Measurements from ENCODE around the gene ANKRD28. TPM values are rescaled to one million over a fixed set of nuclear protein-coding genes. Genes with fewer than 3 reads are reported as not detected.
A peak's percentile ranks its signal among the peaks of the same experiment; 100 is the strongest.

Gene ANKRD28
- total RNA-seq, 1 donor from 2014 or later: 45.0 TPM

DNA sequence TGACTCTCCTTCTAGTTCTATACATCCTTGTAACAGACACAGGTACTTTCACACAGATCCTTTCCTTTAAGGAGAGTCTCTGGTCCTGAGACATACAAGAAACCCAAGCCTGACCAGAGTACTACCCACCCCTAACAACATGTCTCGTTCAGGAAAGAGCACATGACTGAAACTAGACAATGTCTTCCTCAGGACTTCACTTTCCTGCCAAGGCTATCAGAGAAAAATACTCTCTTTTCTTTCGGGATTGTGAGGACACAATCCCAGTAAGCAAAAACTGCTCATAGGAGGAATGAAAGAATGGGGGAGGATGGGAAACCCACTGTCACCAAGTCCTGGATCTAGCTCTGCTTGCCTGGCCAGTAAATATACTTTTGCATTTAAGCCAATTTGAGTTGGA, 11.5 kb upstream of the ANKRD28 start:
- no peaks in the 10 kb centered on the region for H3K36me3 Mint-ChIP-seq
- H3K27ac Mint-ChIP-seq: no peak overlapping the region
- no peak for DNase-seq (ENCODE audit: low spot score in 2 of 2, unreplicated experiment in 2 of 2)
- H3K4me1 Mint-ChIP-seq: peaks cover 17% of the 10 kb centered on the region
- TF ChIP-seq, protein P1, sequence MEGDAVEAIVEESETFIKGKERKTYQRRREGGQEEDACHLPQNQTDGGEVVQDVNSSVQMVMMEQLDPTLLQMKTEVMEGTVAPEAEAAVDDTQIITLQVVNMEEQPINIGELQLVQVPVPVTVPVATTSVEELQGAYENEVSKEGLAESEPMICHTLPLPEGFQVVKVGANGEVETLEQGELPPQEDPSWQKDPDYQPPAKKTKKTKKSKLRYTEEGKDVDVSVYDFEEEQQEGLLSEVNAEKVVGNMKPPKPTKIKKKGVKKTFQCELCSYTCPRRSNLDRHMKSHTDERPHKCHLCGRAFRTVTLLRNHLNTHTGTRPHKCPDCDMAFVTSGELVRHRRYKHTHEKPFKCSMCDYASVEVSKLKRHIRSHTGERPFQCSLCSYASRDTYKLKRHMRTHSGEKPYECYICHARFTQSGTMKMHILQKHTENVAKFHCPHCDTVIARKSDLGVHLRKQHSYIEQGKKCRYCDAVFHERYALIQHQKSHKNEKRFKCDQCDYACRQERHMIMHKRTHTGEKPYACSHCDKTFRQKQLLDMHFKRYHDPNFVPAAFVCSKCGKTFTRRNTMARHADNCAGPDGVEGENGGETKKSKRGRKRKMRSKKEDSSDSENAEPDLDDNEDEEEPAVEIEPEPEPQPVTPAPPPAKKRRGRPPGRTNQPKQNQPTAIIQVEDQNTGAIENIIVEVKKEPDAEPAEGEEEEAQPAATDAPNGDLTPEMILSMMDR (IDR thresholded peaks at IDR 0.05; ENCODE audit: unreplicated experiment): no peak
- H3K27me3 Mint-ChIP-seq (ENCODE audit: low read depth): no peaks in the 10 kb centered on the region
- no peaks in the 10 kb centered on the region for H3K9me3 Mint-ChIP-seq
- H3K4me3 Mint-ChIP-seq: no peak overlapping the region

DNA sequence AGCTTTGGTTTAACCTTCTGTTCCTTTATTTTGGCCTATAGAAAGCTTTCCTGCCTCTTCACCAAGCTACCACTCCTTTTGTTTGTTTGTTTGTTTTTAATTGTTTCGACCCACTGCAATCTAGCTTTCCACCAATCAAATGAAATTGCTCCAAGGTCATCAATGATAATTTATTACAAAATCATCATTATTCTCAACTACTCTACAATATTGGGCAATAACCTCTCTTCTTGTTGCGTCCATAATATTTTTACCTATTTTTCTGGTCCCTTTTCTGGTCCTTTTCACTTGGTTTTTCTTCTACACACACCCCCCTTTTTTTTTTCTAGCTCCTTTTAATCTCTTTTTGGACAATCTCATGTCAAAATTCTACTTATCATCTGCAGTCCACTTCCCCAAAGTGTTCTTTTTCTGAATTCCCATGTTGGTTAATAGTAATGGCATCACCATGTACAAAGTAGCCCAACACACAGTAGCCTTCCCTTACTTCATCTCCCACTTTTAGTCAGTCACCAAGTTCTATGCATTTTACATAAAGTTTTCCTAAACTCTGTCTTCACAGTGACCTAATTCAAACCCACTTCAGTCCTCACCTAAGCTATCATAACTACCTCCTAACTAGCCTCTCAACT, 11.0 kb upstream of the ANKRD28 start:
- TF ChIP-seq, protein P1 (IDR thresholded peaks at IDR 0.05; ENCODE audit: unreplicated experiment): no peak
- H3K9me3 Mint-ChIP-seq: no peaks in the 10 kb centered on the region
- H3K4me1 Mint-ChIP-seq: peaks cover 22% of the 10 kb centered on the region
- DNase-seq (ENCODE audit: low spot score in 2 of 2, unreplicated experiment in 2 of 2): no peak
- H3K27me3 Mint-ChIP-seq (ENCODE audit: low read depth): no peaks in the 10 kb centered on the region
- no peaks in the 10 kb centered on the region for H3K36me3 Mint-ChIP-seq
- no peak overlapping the region for H3K4me3 Mint-ChIP-seq
- no peak overlapping the region for H3K27ac Mint-ChIP-seq

DNA sequence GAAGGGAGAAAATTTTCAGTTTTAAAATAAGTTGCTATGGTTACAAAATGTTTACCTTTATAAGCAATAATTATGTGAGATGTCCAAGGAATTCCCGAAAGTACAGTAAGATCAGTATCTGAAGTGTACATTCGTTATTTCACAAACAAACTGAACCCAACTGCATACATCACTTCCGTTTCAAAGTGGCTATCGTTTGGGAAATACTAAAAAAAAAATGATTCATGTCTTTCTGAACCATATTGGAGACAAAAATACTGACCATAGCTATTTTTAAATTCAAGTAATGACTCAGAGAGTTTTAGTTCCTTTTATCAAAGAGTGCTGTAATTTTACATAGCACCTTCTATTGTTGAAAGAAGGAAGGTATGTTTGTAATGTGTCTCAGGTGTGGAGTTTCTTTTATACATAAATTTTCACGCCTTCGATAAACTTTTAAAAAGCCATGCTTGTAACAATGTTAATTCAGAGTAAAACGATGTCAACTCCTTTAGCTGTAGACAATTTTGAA, 8.0 kb upstream of the ANKRD28 start:
- Mint-ChIP-seq H3K4me1 (peaks cover 37% of the 10 kb centered on the region), H3K9me3 (no peaks in the 10 kb centered on the region), H3K27me3 (ENCODE audit: low read depth) (no peaks in the 10 kb centered on the region), H3K36me3 (no peaks in the 10 kb centered on the region), H3K27ac (peak overlapping the region; percentile 32), H3K4me3 (no peak overlapping the region)
- DNase-seq (ENCODE audit: low spot score in 2 of 2, unreplicated experiment in 2 of 2): no peak
- TF ChIP-seq, protein P1 (IDR thresholded peaks at IDR 0.05; ENCODE audit: unreplicated experiment): no peak

DNA sequence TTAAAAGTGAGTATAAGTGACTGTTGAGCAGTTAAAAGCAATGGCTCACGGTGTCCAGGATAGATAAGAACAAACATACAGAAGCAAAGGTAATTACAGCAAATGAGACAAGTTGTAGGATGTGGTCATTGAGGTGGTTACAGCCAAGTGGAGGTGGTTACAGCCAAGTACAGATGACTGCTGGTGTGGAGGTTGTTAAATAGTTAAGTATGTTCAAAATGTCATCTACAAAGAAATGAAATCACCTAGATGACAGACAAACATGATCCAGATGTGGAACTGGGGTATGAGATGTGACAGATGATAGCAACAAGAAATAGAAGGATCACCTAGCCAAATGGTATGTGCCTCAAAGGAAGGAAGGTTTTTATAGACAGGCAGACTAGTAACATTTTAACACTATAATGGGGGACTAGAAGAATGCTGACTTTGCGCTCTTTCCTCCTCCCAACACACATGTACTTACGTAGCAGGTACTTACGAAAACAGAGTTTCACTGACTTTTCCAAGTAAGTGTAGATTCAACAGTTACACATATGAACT, 6.8 kb upstream of the ANKRD28 start:
- H3K4me1 Mint-ChIP-seq: peaks cover 40% of the 10 kb centered on the region
- DNase-seq (ENCODE audit: low spot score in 2 of 2, unreplicated experiment in 2 of 2): no peak
- TF ChIP-seq, protein P1 (IDR thresholded peaks at IDR 0.05; ENCODE audit: unreplicated experiment): no peak
- H3K27me3 Mint-ChIP-seq (ENCODE audit: low read depth): no peaks in the 10 kb centered on the region
- H3K4me3 Mint-ChIP-seq: no peak overlapping the region
- no peaks in the 10 kb centered on the region for H3K36me3 Mint-ChIP-seq
- H3K27ac Mint-ChIP-seq: peak overlapping the region; percentile 32
- no peaks in the 10 kb centered on the region for H3K9me3 Mint-ChIP-seq

DNA sequence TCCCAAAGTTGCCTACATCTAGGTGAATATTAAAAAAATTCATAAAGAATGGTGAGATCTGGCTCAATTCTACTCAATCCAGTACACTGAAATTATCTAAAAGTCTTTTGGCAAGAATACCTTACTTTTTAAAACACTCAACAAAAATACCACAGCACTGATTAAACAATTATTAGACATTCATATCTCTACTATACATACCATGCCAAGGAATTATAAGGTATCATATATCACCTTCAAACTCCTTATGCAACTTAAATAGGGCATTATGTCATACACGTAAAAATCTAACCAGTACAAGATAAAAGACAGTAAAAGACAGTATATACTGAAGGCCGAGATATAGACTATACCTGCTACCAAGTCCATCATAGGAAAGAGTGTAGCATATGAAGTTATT, 6.1 kb upstream of the ANKRD28 start:
- H3K27me3 Mint-ChIP-seq (ENCODE audit: low read depth): no peaks in the 10 kb centered on the region
- H3K4me3 Mint-ChIP-seq: no peak overlapping the region
- no peaks in the 10 kb centered on the region for H3K36me3 Mint-ChIP-seq
- peaks cover 42% of the 10 kb centered on the region for H3K4me1 Mint-ChIP-seq
- H3K9me3 Mint-ChIP-seq: no peaks in the 10 kb centered on the region
- no peak for DNase-seq (ENCODE audit: low spot score in 2 of 2, unreplicated experiment in 2 of 2)
- TF ChIP-seq, protein P1 (IDR thresholded peaks at IDR 0.05; ENCODE audit: unreplicated experiment): no peak
- H3K27ac Mint-ChIP-seq: peak overlapping the region; percentile 76
